Dermis lymphatic vessel endothelial cell (primary cell): ENCODE data around the gene POGLUT3. TPM values are rescaled to one million over a fixed set of nuclear protein-coding genes. Genes with fewer than 3 reads are reported as not detected.

Experiments
- total RNA-seq: library from RNA; depleted of rRNA; stranded (reverse); fragments of >200 nt; gene quantifications from 2 replicates; pipeline ENCODE4 v1.2.1, GENCODE V29; 2014

Gene POGLUT3, protein sequence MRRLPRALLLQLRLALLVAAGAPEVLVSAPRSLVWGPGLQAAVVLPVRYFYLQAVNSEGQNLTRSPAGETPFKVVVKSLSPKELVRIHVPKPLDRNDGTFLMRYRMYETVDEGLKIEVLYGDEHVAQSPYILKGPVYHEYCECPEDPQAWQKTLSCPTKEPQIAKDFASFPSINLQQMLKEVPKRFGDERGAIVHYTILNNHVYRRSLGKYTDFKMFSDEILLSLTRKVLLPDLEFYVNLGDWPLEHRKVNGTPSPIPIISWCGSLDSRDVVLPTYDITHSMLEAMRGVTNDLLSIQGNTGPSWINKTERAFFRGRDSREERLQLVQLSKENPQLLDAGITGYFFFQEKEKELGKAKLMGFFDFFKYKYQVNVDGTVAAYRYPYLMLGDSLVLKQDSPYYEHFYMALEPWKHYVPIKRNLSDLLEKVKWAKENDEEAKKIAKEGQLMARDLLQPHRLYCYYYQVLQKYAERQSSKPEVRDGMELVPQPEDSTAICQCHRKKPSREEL
- 5.6 and 10.3 TPM in 2 replicates for total RNA-seq

DNA sequence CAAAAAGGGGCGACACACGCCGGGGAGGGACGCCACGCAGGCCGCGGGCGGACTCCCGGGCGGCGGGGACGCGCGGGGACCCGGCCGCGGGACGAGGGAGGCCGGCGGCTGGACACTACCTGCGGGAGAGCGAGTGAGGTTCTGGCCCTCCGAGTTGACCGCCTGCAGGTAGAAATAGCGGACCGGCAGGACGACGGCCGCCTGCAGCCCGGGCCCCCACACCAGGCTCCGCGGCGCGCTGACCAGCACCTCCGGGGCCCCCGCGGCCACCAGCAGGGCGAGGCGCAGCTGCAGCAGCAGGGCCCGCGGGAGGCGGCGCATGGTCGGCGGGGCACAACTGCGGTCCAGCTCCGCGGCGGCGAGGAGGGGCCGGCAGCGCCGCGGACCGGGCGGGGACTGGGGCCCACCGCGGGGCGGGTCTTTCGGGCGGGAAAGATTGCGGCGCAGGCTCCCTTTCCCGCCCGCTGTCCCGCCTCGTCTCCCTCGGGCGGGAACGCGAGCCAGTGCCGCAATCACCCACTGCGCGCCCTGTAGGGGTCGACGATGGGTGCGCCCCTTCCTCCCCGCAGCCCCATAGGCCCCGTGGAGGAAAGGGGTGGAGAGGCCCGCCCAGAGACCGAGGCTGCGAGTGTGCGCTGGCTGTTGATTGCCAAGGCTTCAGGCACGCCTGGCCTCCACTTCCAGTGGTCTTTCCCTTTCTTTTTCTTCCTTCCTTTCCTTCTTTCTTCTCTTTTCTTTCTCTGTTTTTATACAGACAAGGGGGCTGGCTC, at the start of gene POGLUT3:
Gene POGLUT3, minus strand, starts transcription at position 339 of the 770 bp plus-strand sequence. Its CDS starts 18 bp downstream, at position 321.

GRCh38 chr11:108467091-108467823, 30.9 kb downstream of the POGLUT3 start, which contains the start of gene C11orf65:
C11orf65 (minus strand) TSS chr11:108467529; CDS start chr11:108461559, 5,970 bp downstream.

Other genes starting within 250 kb of the POGLUT3 start
- gene C11orf65, start 30.9 kb downstream of the POGLUT3 start, total RNA-seq, result under 0.01 and 0.34 TPM in 2 replicates
- under 0.01 TPM in 2 replicates for gene EXPH5, start 95.4 kb upstream of the POGLUT3 start, total RNA-seq
- gene DDX10, start 166.7 kb upstream of the POGLUT3 start, total RNA-seq, result 59.8 and 64.6 TPM in 2 replicates